GM12801 (cell line): Measurements from ENCODE around the gene PYM1.

Source experiments
- TF ChIP-seq, protein P1 (sequence below): IDR thresholded peaks from one replicate; pipeline ENCODE4 v1.5.1; 2011; ENCODE audit warnings: control low read depth; ENCODE audit not compliant: insufficient read length; ENCODE audit errors: extremely low read depth

The PYM1 gene

DNA sequence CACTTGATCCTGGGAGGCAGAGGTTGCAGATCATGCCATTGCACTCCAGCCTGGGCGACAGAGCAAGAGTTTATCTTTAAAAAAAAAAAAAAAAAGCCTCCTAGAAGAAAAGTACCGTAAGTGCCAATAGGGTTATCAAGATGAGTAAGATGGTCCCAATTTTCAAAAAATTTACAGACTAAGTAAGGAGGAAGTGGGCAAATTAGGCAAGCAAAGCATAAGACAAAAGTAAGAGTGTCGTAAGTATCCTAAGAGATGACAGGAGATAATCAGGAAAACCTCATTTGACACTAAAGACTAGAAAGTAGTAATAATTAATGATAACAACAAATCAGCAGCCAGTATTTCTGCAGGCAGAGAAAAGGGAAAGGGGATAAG, 12.2 kb downstream of the PYM1 start:
- TF ChIP-seq, protein P1, sequence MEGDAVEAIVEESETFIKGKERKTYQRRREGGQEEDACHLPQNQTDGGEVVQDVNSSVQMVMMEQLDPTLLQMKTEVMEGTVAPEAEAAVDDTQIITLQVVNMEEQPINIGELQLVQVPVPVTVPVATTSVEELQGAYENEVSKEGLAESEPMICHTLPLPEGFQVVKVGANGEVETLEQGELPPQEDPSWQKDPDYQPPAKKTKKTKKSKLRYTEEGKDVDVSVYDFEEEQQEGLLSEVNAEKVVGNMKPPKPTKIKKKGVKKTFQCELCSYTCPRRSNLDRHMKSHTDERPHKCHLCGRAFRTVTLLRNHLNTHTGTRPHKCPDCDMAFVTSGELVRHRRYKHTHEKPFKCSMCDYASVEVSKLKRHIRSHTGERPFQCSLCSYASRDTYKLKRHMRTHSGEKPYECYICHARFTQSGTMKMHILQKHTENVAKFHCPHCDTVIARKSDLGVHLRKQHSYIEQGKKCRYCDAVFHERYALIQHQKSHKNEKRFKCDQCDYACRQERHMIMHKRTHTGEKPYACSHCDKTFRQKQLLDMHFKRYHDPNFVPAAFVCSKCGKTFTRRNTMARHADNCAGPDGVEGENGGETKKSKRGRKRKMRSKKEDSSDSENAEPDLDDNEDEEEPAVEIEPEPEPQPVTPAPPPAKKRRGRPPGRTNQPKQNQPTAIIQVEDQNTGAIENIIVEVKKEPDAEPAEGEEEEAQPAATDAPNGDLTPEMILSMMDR = no peak

DNA sequence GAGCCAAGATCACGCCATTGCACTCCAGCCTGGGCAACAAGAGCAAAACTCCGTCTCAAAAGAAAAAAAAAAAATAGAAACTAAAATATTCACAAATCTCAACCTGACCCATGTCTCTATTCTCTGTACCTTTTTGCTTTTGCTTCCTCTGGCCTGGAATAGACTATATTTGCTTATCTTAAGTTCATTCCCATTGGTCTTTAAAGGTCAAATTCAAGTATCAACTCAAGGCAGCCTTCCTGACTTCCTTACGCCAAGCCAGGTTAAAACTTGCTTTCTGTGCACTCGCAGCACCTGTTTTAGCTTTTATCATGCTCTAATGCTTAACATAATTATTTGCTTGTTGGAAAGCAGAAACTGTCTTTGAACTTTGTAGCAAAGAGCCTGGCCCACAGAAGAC, 14.8 kb downstream of the PYM1 start:
- TF ChIP-seq, protein P1 = no peak

DNA sequence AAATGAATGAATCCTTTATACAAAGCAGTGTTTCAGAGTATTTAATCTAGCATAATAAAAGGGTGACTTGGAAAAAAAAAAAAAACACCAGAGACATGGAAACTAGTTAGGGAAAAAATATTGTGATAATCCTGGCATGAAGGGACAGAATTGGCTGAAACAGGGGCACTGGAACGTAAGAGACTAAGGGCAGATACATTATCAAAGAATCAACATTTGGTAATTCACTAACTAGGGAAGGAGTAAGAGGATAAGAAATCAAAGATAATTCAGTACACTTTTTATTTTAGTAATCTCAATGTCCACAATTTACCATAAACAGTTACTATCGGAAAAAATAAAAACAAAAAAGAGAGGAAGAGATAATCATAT, 18.2 kb downstream of the PYM1 start:
- TF ChIP-seq, protein P1 = no peak

DNA sequence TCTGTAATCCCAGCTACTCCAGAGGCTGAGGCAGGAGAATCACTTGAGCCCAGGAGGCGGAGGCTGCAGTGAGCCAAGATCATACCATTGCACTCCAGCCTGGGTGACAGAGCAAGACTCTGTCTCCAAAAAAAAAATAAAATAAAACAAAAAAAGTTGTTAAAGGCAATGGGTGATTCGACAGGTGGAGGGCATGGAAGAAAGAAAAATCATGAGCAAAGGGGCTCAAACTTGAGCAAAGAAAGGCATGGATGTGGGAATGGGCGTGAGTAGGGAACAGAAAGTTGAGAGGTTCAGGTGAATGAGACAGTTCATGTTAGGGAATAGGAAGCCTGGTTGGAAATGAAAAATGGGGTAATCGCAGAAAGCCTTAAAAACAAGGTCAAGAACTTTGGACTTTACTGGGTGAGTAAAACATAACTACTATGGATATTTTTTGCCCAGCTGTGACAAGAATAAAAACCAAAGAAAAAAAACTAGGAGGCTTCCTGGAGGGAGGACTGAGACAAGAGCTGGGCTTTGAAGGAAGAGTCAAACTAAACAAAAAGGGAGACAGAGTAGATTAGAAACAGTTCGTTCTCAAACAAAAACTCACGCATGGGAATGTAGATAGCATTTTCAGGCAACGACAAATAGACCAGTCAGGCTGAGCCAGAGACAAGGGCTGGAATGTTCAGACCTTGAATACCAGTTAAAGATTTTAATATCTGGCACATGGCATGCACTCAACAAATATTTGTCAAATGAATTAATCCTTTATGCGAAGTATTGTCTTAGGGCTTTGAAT, 18.8 kb downstream of the PYM1 start:
- TF ChIP-seq, protein P1 = no peak

DNA sequence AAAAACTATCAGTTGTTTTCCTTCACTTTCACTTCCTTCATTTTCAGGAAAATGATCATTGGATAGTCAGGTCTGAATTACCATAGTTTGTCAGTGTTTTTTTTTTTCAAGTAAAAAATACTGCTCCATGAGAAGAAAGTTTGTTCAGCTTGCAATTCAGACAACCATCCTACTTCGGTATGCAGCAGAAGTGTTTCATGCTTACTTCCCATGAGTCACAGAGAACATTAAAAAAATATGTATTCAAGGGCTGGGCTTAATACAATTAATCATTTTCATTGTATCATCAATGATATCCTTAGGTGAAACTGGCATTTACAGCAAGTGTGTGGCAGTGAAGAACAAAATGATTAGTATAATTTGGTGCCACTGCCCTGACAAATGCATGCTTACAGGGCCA, 21.6 kb downstream of the PYM1 start:
- TF ChIP-seq, protein P1 = no peak

DNA sequence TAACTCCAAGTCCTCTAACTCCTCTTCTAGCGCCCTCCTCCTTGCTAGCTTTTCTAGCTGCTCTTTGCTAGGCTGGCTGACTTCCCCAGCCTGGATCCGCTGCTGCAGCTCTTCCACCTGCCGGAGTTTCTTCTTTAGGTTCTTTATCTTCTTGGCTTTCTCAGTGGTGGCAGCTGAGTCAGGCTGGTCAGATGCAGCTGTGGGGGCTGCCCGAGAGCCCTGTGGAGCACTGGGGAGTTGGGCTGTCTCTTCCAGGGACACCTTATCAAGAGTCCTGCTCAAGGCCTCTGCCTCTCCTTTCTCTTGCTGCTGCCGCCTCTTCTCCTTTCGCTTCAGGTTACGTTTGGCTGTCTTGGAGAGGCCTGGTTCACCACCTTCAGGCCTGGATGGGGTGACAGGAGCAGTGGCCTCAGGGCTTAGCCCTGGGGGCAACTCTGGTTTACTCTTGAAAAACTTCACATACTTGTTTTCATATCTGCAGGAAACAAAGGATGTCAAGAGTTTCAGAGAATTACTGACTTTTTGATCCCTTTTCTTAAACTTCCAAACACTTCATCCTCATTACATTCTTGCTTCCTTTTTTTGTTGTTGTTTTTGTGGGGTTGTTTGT, 25.7 kb downstream of the PYM1 start:
- TF ChIP-seq, protein P1 = no peak

DNA sequence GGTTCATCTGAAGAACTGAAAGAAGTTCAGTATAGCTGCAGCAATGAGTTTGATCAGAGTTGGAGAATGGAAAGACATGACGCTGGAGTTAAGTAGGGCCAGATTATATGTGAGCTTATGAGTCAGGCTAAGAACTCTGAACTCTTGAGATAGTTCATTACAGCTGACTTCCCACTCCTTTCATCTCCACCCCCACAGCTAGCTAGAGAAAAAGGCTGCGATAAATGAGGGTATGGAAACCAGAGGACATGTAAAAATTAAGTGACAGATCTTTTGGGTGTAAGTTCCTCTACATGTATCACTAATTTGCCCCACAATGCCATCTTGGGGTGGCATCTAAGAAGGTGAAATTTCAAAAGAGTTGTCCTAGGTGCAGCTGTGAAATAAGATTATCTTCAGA, 28.6 kb downstream of the PYM1 start:
- TF ChIP-seq, protein P1 = no peak
